Measurements from ENCODE around the gene NUAK2. TPM values are rescaled to one million over a fixed set of nuclear protein-coding genes. Genes with fewer than 3 reads are reported as not detected.

The NUAK2 gene
- total RNA-seq, 1 experiment from 2014 or later: 25.7 TPM

DNA sequence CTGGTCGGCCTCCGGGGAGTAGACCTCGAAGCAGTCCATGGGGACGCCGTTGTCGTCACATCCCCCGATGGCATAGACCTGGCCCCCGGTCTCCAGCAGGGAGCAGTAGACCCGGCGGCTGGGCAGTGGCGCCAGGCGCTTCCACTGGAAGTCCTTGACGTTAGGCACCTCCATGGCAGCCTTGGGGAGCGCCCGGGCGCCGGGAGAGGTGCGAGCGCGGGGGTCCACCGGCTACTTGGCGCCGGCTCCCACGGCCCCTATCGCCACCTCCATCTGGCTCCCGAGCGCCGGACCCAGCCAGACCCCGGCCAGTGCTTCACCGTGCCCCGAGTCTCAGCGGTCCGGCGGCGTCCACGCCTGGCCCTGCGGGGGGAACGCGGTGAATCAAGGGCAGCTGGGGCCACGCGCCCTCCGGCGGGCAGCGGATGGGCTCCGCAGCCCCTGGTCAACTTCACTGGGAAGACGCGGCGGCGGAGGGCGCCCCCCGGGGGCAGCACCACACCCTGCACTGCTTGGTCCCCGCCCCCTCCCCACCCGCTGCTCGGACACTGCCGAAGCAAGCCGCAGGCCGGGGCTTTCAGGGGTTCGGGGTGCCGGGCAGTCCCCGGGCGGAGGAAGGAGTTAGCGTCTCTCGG lies 22.0 kb upstream of the NUAK2 start:
- TF ChIP-seq CTCF (IDR thresholded peaks at IDR 0.05; ENCODE audit: insufficient read depth in 1 of 2, low read depth in 1 of 2, low read length in 1 of 2, severe bottlenecking in 1 of 2, unreplicated experiment in 1 of 2): peak; percentile 2 to 13
- intact Hi-C loops (cut with micrococcal nuclease; ENCODE audit: unreplicated experiment): no loop called here
- no peak for DNase-seq
- peaks cover 7% of the 10 kb centered on the region for H3K4me1 Mint-ChIP-seq (ENCODE audit: low read depth, unreplicated experiment)
- BruUV-seq (replicated peaks): no TSS peak
- no peak overlapping the region for H3K4me3 Mint-ChIP-seq (ENCODE audit: unreplicated experiment)
- H3K4me3 ChIP-seq (ENCODE audit: low read depth, low read length): peak overlapping the region; percentile 33
- ChIA-PET POLR2A (no interaction called here), CTCF (no interaction called here)
- no peaks in the 10 kb centered on the region for H3K36me3 ChIP-seq (ENCODE audit: control insufficient read depth, insufficient read depth, low read length)
- no peak overlapping the region for H3K27ac Mint-ChIP-seq (ENCODE audit: unreplicated experiment)
- no peaks in the 10 kb centered on the region for H3K36me3 Mint-ChIP-seq (ENCODE audit: insufficient read depth, unreplicated experiment)
- no peaks in the 10 kb centered on the region; the same call in 1 of the 2 replicates for H3K27me3 ChIP-seq (replicated peaks; ENCODE audit: control insufficient read depth, insufficient read depth, low read length)
- H3K9me3 ChIP-seq: no peaks in the 10 kb centered on the region
- H3K4me1 ChIP-seq: 0 out of 2 replicates have a peak, but pooled peaks cover 5% of the 10 kb centered on the region
- no peaks in the 10 kb centered on the region for H3K9me3 Mint-ChIP-seq (ENCODE audit: unreplicated experiment)
- H3K27me3 Mint-ChIP-seq (ENCODE audit: insufficient read depth, unreplicated experiment): peaks cover 16% of the 10 kb centered on the region

DNA sequence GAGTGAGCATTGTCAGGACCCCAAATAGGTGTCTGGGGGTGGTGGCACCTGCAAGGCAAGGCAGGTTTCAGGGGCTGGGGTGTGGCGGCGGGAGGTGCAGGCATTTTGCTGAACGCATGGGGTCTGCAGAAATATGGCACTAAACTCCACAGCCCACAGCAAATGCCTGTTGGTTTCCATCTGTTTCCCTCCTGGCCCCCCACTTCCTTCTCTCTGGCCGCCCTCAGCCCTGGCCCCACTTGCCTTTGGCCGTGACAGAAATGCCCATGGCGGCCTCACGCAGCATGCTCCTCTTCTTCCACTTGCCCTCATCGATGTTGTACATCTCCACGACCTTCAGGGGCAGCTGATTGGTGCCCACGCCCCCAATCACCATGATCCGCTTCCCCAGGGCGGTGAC lies 21.4 kb upstream of the NUAK2 start:
- CTCF ChIA-PET: interaction anchor here (0.6 kb wide), 1 partner anchor 42 kb away, joined by 3 read pairs; no protein-coding TSS in a partner anchor
- no peak for DNase-seq
- no peaks in the 10 kb centered on the region; the same call in 1 of the 2 replicates for H3K27me3 ChIP-seq (replicated peaks; ENCODE audit: control insufficient read depth, insufficient read depth, low read length)
- no peak overlapping the region for H3K27ac Mint-ChIP-seq (ENCODE audit: unreplicated experiment)
- intact Hi-C loops (cut with micrococcal nuclease; ENCODE audit: unreplicated experiment): no loop called here
- 0 out of 2 replicates have a peak, but pooled peaks cover 5% of the 10 kb centered on the region for H3K4me1 ChIP-seq
- H3K4me3 Mint-ChIP-seq (ENCODE audit: unreplicated experiment): peak overlapping the region; percentile 54
- no peaks in the 10 kb centered on the region for H3K9me3 Mint-ChIP-seq (ENCODE audit: unreplicated experiment)
- H3K36me3 Mint-ChIP-seq (ENCODE audit: insufficient read depth, unreplicated experiment): no peaks in the 10 kb centered on the region
- POLR2A ChIA-PET: no interaction called here
- no peaks in the 10 kb centered on the region for H3K36me3 ChIP-seq (ENCODE audit: control insufficient read depth, insufficient read depth, low read length)
- peaks cover 16% of the 10 kb centered on the region for H3K27me3 Mint-ChIP-seq (ENCODE audit: insufficient read depth, unreplicated experiment)
- no peak for TF ChIP-seq CTCF (IDR thresholded peaks at IDR 0.05; ENCODE audit: insufficient read depth in 1 of 2, low read depth in 1 of 2, low read length in 1 of 2, severe bottlenecking in 1 of 2, unreplicated experiment in 1 of 2)
- no TSS peak for BruUV-seq (replicated peaks)
- peaks cover 7% of the 10 kb centered on the region for H3K4me1 Mint-ChIP-seq (ENCODE audit: low read depth, unreplicated experiment)
- H3K4me3 ChIP-seq (ENCODE audit: low read depth, low read length): no peak overlapping the region
- no peaks in the 10 kb centered on the region for H3K9me3 ChIP-seq

GRCh38 chr1:205340676-205341075 lies 19.1 kb upstream of the NUAK2 start:
- no peaks in the 10 kb centered on the region for H3K27me3 ChIP-seq (replicated peaks; ENCODE audit: control insufficient read depth, insufficient read depth, low read length)
- CTCF ChIA-PET: no interaction called here
- TF ChIP-seq CTCF (IDR thresholded peaks at IDR 0.05; ENCODE audit: insufficient read depth in 1 of 2, low read depth in 1 of 2, low read length in 1 of 2, severe bottlenecking in 1 of 2, unreplicated experiment in 1 of 2): no peak

More at GRCh38 chr1:205340676-205341075, 19.1 kb upstream of the NUAK2 start:
- no TSS peak for BruUV-seq (replicated peaks)
- POLR2A ChIA-PET: no interaction called here
- DNase-seq: no peak
- no peak overlapping the region for H3K27ac Mint-ChIP-seq (ENCODE audit: unreplicated experiment)
- no peaks in the 10 kb centered on the region for H3K9me3 Mint-ChIP-seq (ENCODE audit: unreplicated experiment)
- no peaks in the 10 kb centered on the region for H3K9me3 ChIP-seq
- intact Hi-C loops (cut with micrococcal nuclease; ENCODE audit: unreplicated experiment): no loop called here
- 0 out of 2 replicates have a peak, but pooled peaks cover 5% of the 10 kb centered on the region for H3K4me1 ChIP-seq
- no peak overlapping the region for H3K4me3 Mint-ChIP-seq (ENCODE audit: unreplicated experiment)
- no peaks in the 10 kb centered on the region for H3K36me3 Mint-ChIP-seq (ENCODE audit: insufficient read depth, unreplicated experiment)
- peaks cover 7% of the 10 kb centered on the region for H3K4me1 Mint-ChIP-seq (ENCODE audit: low read depth, unreplicated experiment)
- no peaks in the 10 kb centered on the region for H3K36me3 ChIP-seq (ENCODE audit: control insufficient read depth, insufficient read depth, low read length)
- no peak overlapping the region for H3K4me3 ChIP-seq (ENCODE audit: low read depth, low read length)
- H3K27me3 Mint-ChIP-seq (ENCODE audit: insufficient read depth, unreplicated experiment): peaks cover 13% of the 10 kb centered on the region
